HG03135 (cell line): ENCODE measurements around the gene NAT8L.
"Not testable (repeated sequence)": the region's sequence is repeated elsewhere in the genome, so short reads cannot be mapped to it uniquely, and the experiment has no call there.

Experiments
- ATAC-seq: cut with Tn5 transposase; IDR thresholded peaks from one replicate; pipeline ENCODE4 v1.9.1; 2021; ENCODE audit warnings: mild to moderate bottlenecking, moderate library complexity; ENCODE audit not compliant: unreplicated experiment

Gene NAT8L

GRCh38 chr4:2059046-2059725 is at the start of gene NAT8L:
Gene NAT8L (plus strand): TSS chr4:2059327. CDS start chr4:2059512, 185 bp downstream.
- no peak for ATAC-seq

GRCh38 chr4:2009651-2010233 is 49.4 kb upstream of the NAT8L start:
- ATAC-seq, result no peak

GRCh38 chr4:2011583-2011982 is 47.5 kb upstream of the NAT8L start:
- no peak for ATAC-seq

GRCh38 chr4:2015008-2015407 is 44.1 kb upstream of the NAT8L start:
- no peak for ATAC-seq

- ATAC-seq, result not testable (repeated sequence)
Measured at GRCh38 chr4:2021358-2022018, 37.6 kb upstream of the NAT8L start.

GRCh38 chr4:2024683-2025082 is 34.4 kb upstream of the NAT8L start:
- no peak for ATAC-seq

GRCh38 chr4:2025817-2026216 is 33.3 kb upstream of the NAT8L start:
- no peak for ATAC-seq

GRCh38 chr4:2027120-2027519 is 32.0 kb upstream of the NAT8L start:
- not testable (repeated sequence) for ATAC-seq

- not testable (repeated sequence) for ATAC-seq
Measured at GRCh38 chr4:2031161-2031560, 28.0 kb upstream of the NAT8L start.

GRCh38 chr4:2036327-2036726 is 22.8 kb upstream of the NAT8L start:
- no peak for ATAC-seq

- ATAC-seq, result no peak
Measured at GRCh38 chr4:2036866-2037265, 22.3 kb upstream of the NAT8L start.

- no peak for ATAC-seq
Measured at GRCh38 chr4:2040391-2041238, 18.5 kb upstream of the NAT8L start.

GRCh38 chr4:2041239-2042130 is 17.6 kb upstream of the NAT8L start:
- peak; percentile 71 for ATAC-seq

- peak; percentile 37 for ATAC-seq
Measured at GRCh38 chr4:2042204-2042946, 16.8 kb upstream of the NAT8L start.

GRCh38 chr4:2042947-2043395 is 16.2 kb upstream of the NAT8L start:
- ATAC-seq, result no peak

GRCh38 chr4:2043396-2044118 is 15.6 kb upstream of the NAT8L start:
- no peak for ATAC-seq

GRCh38 chr4:2044119-2044485 is 15.0 kb upstream of the NAT8L start:
- no peak for ATAC-seq

- ATAC-seq, result no peak
Measured at GRCh38 chr4:2044542-2045517, 14.3 kb upstream of the NAT8L start.
